ENCODE measurements around the gene MRPL50.

Gene MRPL50

DNA sequence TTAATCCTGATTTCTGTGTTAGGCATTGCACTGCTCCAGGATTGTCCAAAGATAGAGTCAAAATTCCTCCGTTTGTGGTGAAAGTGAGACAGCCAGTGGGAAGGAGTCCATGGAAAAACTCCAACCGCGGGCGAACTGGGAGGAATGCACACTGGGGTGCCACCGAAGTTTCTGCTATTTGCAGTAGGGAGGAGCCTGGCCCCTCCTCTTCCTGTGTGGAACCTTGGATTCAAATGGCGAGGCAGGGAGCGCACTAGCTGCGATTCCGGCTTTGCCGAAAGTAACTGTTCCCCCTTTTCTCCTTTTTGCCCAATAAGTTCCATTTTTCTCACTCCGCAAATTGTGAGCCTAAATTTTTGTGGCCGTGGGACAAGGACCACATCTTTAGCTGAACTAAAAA, 22.9 kb downstream of the MRPL50 start:
- no peak for DNase-seq (ENCODE audit: low read depth in 2 of 2)

DNA sequence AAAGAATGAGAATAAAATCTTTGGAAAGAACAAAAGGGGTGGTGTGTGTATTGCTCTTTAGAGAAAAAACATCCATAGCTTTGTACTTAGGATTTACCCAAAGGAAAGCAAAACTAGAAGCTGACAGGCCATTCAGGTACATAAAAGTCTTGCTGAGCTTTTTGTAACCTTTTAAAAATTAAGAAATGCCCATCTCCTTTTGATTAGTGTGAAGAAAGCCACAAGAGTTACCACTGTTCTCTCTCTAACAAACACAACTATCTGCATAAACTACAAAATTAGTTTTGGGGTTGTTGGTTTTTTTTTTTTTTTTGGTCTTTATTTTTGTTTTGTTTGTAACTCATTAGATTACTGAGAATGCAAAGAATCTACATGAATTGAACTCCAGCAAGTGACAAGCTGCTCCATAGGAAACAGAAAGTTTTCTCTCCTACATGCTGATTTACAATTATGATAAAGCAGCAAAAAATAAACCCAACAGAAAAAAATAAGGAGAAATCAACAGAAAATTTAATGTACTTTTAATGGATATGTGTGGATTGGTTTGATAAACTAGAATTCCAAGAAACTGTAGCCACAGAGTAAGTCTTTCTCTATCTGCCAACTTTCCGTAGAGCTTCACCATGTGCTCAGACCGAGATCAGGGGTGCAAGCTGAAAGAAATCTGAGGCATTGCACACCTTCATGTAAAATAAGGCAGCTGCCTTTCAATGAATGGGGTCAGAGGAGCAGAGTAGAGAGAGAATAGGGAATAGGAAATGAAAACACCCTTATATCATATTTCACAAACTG, 25.9 kb downstream of the MRPL50 start:
- DNase-seq (ENCODE audit: low read depth in 2 of 2), result no peak

DNA sequence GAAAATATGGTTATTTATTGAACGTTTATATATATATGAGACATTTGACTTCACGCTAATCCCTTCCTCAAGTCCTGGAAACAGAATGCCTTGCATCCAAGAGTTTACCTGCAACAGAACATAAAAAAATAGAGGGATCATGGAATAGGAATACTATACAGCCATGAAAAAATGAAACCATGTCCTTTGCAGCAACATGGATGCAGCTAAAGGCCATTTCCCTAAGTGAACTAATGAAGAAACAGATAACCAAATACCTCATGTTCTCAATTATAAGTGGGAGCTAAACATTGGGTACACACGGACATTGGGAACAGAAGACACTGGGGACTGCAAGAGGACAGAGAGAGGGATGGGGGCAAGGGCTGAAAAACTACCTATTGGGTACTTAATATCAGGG, 26.6 kb downstream of the MRPL50 start:
- DNase-seq (ENCODE audit: low read depth in 2 of 2), result no peak

DNA sequence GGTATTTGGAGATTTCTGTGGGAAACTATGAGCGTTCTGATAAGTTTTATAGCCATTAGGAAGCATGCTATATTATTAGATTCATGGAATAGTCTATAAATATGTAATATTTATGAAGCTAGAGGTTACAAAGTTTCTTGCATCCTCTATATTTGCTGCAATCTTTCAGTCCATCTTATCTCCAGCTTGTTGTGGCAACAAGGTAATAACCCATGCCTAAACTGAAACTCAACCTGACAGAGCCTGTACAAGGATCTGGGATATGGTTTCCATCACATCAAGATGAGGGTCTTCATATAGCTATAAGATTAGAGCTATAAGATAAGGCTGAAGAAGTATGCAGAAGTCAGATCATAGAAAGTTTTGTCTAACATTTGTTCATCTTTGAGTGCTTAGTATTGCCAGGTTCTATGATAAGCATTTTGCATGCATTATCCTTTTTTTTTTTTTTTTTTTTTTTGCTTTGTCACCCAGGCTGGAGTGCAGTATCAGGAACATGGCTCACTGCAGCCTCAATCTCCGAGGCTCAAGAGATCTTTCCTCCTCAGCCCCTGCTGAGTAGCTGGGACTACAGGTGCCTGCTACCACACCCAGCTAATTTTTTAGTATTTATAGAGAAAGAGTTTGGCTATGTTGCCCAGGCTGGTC, 28.4 kb downstream of the MRPL50 start:
- no peak for DNase-seq (ENCODE audit: low read depth in 2 of 2)

DNA sequence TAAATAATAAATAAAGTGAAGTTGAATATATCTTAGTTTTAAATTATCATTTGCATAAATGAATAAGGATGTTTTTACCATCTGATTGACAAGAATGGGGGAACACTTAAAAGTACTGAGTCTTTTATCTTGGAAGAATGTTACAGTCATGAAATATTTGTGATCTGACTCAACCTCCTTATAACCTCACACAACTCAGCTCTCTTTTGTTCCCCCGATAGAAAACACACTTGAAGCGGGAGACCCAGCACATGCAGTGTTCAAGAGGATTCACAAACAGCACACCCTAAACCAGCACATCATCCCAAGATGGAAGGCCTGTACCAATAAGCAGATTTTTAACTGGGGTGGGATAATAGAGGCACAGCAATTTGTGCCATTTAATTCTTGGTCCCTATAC, 29.1 kb downstream of the MRPL50 start:
- no peak for DNase-seq (ENCODE audit: low read depth in 2 of 2)

DNA sequence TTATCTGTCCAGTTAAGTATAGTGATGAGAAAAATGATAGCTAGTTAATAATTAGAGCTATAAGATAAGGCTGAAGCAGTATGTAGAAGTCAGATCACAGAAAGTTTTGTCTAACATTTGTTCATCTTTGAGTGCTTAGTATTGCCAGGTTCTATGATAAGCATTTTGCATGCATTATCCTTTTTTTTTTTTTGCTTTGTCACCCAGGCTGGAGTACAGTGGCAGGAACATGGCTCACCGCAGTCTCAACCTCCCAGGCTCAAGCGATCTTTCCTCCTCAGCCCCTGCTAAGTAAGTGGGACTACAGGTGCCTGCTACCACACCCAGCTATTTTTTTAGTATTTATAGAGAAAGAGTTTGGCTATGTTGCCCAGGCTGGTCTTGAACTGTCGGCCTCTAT, 31.1 kb downstream of the MRPL50 start:
- DNase-seq (ENCODE audit: low read depth in 2 of 2), result no peak

DNA sequence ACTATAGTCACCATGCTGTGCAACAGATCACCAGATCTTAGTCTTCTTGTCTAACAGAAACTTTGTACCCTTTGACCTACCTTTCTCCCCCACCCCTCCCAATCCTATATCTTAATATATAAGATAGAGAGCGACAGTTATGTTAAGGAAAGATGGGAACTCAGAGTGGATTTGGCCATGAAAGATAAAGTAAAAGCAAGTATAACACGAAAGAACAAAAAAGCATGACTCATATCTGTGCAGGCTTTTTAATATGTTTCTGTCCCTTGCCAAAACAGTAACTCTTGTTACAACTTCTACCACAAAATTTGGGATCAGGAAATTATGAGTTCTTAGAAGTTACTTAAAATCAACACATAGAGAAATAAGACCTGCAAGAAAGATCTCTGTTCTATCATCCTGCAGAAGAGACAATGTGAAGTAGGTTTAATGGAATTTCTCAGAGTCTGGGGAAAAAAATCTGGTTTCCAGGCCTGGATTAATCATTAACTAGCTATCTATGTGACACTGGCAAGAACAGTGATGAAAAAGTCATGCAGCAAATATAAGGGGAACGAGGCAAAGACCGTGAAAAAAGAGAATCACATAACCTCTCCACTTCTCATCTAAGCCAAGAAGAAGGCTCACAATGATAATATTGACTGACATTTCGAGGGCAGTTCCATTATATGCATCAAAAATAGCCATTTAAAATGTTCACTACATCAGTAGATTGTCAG, 32.2 kb downstream of the MRPL50 start:
- DNase-seq (ENCODE audit: low read depth in 2 of 2), result no peak

DNA sequence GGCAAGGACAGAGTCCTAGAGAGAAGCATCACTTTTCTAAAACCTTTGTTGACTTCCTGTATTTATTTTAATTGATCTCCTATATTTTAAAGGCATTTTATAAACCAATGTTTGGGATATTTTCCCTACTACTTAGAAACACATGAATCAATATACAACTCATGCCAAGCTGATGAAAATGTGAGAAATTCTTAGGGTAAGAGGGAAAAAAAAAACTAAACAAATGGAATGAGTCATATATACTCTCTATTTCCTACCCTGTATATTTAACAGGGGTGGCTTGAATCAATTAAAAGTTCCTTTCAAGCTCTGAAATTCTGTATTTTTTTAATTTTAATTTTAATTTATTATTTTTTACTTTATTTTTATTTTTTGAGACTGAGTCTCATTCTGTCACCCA, 33.2 kb downstream of the MRPL50 start:
- no peak for DNase-seq (ENCODE audit: low read depth in 2 of 2)

DNA sequence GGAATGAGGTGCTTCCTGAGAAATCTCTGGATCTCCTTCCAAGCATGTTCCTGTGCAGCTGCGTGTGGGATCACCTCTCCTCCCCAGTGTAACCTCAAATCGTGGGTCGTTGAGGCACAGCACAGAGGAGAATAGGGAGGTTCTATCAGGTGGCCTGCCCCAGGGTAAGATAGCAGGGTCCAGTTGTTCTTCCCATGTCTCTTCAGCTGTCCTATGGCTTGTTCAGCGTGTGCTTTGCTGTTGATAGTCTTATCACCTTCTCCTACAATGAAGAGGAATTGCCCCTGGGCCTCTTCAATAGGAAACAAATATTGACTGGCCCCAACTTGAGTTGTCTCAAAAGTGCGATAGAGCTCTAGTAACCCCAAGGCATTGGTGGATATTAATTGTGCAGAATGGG, 36.0 kb downstream of the MRPL50 start:
- no peak for DNase-seq (ENCODE audit: low read depth in 2 of 2)

DNA sequence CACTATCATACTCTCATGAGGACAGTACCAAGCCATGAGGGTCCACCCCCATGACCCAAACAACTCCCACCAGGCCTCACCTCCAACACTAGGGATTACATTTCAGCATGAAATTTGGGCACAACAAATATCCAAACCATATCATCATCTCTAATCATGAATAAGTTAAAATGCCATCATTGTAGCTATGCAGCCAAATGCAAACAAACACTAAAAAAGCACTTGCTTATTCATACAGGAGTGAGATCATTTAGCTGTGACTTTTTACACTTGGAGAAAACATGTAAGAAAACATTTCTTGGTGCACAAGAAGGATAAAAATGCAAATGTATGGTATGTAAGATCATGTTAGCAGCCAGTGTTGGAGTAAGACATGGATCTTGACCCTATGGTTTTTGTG, 37.8 kb downstream of the MRPL50 start:
- no peak for DNase-seq (ENCODE audit: low read depth in 2 of 2)

DNA sequence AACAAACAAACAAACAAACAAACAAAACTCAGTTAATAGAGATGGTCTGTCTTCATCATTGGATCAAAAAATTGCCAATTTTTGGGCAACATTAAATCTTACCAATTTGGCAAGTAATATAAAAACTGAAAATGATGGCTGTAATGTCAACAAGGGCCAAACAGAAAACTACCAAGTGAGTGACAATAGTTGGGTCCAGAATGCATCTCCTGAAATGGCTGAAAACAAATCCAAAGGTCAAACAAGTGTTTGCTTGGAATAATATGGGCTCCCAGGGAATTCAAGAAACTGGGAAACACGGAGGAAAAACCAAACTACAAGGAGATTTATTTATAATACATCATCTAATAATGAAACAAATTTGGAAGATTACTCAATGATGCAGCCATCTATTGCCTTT, 38.7 kb downstream of the MRPL50 start:
- DNase-seq (ENCODE audit: low read depth in 2 of 2), result no peak

DNA sequence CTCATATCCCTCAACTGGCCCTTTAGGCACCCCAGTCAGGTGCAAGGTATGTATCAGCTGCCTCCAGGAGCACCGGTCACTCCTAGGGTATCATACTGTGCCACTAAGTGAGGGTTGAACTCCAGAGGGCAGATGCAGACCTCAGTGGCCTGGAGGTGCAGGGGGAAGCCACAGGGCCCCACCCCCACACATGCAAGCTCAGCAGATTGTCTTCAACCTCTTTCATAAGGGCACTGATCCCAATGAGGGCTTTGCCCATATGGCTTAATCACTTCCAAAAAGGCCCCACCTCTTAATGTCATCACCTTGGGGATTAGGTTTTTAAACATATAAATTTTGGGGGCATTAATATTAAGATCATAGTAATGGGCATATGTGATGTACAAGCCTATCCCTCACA, 41.8 kb downstream of the MRPL50 start:
- DNase-seq (ENCODE audit: low read depth in 2 of 2), result no peak

DNA sequence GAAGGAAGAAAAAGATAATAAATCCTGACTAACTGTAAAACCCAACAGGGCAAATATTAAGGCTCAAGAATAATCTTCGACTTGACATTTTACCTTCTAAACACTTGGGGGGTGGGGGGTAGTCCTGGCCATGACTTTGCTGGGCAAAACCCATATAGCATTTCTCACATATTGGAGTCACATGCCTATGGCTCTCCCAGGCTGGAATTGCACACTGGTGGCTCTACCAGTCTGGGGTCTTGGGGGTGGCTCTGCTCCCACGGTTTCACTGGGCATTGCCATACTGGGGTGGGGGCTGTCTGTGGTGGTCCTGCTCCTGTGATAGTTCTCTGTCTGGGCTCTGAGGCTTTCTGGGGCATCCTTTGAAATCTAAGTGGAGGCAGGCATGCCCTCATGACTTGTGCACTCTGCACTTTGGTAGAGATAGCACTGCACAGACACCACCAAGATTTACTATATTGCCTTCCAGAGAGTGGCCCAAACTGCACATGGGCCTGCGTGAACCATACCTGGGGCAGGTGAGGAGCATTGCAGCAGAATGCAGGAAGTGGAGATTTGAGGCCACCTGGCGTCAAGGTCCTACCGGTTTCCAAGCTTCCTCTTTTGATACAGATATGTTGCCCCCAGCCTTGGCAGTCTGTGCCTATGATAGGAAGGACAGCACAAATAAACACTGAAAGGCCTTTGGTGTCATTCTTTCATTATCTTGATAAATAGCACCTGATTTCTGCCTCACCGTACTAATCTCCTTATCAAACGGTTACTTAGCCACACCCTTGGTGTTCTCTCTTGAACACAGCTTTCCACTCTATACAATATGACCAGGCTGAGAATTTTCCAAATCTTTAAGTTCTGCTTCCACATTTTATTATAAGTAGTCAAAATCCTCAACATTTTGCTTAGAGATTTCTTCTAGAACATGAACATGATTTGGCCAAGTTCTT, 43.4 kb downstream of the MRPL50 start:
- DNase-seq (ENCODE audit: low read depth in 2 of 2), result no peak

DNA sequence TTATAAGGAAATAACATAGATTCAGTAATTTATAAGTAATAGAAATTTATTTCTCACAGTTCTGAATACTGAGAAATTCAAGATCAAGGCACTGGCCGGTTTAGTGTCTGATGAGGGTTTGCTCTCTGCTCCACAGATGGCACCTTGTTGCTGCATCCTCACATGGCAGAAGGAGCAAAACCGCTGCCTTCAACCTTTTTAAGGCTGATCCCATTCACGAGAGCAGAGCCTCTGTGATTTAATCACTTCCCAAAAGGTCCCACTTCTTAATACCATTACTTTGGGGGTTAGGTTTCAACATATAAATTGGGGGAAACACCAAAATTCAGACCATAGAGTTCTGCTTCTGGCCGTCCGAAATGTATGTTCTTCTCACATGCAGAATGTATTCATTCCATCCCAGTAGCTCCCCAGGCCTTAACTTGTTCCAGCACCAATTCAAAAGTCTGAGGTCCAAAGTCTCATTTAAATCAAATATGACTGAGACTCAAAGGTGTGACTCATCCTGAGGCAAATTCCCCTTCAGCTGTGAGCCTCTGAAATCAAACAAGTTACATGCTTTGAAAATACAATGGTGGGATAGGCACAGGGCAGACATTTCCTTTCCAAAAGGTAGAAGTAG, 44.2 kb downstream of the MRPL50 start:
- DNase-seq (ENCODE audit: low read depth in 2 of 2), result no peak

DNA sequence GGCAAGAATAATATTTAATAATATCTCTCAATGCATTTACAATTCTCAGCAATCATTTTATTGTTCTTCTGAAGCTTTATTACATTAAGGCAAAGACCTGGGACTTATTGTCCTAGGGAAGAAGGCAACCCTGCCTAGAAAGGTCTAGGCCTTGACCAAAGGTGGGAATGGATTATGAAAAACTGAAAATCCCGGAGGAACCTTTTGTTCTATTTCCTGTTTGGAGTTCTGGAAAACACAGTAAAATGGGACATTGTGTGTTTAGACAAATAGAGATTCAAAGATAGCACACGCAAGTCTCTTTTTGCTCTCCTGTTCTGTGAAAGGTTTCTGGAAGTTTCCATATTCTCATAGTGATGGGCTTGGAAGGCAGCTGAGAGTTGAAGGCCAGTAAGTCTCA, 44.7 kb downstream of the MRPL50 start:
- no peak for DNase-seq (ENCODE audit: low read depth in 2 of 2)

DNA sequence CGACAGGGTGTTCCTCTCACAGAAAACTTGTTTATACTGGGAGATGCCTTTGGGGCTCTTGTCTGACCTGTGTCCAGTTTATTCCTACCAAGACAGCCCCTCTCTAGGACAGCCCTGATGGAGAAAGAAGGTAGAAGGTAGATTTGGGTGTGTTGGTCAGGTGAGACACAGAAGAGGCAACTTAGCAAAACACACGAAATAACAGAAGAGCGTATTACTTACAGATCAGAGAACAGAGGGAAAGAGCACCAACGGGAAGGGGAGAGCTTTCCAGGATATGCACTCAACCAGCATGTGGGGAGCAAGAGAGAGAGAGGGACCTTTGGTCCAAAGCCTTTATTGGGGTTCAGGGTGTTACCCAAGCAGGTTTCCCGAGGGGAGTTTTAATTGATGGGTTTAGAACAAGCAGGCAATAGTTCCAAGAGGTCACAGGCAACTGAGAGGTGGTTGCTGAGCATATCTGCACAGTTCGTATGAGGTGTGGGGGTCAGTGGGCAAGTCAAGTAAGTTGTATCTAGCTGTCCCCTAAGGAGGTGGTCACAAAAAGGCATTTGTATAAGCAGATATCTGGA, 45.4 kb downstream of the MRPL50 start:
- no peak for DNase-seq (ENCODE audit: low read depth in 2 of 2)

DNA sequence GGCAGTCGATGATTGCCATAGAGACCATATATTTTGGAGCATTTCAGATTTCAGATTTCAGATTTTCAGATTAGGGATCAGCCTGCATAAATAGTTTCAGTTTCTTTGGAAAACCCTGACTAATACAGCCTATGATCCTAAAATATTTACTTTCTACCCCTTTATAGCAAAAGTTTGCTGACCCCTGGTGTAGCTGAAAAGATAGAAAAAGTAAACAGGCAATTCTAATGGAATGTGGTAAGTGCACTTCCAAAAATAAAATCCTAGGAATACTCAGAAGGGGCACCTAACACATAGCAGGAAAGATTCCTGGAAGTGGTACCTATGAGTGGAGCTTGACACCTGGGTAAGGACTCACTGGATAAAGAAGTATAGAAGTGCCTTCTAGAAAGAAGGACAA, 48.1 kb downstream of the MRPL50 start:
- DNase-seq (ENCODE audit: low read depth in 2 of 2), result no peak

DNA sequence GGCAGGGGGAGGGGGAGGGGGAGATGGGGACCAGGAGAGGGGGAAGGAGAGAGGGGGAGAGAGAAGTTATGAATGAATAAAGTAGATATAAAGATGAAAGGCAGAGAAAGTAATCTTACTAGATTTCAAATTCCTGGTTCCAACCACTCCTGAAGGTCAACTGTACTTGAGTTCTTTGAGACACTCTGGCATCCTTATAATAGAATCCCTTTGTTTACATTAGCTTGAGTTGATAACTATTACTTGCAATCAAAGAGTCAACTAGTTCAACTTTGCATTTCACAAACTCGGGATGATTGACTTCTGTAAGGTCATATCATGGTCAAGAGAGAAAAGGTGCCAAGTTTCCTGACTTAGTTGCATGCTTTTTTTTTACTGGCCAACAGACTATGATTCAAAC, 55.8 kb downstream of the MRPL50 start:
- DNase-seq (ENCODE audit: low read depth in 2 of 2), result no peak

DNA sequence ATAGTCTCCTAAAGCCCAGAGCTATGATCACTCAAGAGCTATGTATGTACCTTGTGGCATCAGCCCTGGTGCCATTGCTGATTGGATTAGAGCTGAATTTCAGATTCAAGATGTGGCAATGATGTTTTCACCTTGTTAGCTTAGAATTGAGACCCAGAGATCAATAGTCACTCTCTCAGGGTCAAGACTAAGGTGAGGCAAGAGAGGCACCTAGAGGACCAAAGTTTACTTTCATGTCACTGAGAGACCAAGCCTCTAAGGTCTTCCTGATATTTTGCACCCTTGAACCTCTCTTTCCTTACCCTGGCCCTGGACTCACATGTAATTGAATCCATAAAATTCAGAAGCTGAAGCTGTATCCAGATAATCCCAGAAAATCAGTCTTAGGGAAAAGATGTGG, 56.5 kb downstream of the MRPL50 start:
- no peak for DNase-seq (ENCODE audit: low read depth in 2 of 2)
